IPS DF 6.9 (cell line): ENCODE measurements around the gene KANSL1.

Experiments used
- DNase-seq: peaks from one replicate; pipeline ENCODE4 v3.0.0-alpha.2; 2013; ENCODE audit warnings: low read depth, low spot score
- H3K27ac ChIP-seq: one replicate; pipeline ENCODE4 v1.5.1; 2013; ENCODE audit warnings: low read length, control low read depth
- H3K27me3 ChIP-seq: 2 replicates; pipeline ENCODE4 v1.6.1; 2013; ENCODE audit warnings: mild to moderate bottlenecking, low read length; ENCODE audit not compliant: control insufficient read depth, insufficient read depth
- H3K36me3 ChIP-seq: 2 replicates; pipeline ENCODE4 v1.6.1; 2013; ENCODE audit warnings: low read length; ENCODE audit not compliant: control insufficient read depth, insufficient read depth
- H3K4me1 ChIP-seq: 2 replicates; pipeline ENCODE4 v1.6.1; 2013; ENCODE audit warnings: low read length; ENCODE audit not compliant: control insufficient read depth, insufficient read depth
- H3K4me3 ChIP-seq: 2 replicates; pipeline ENCODE4 v1.5.1; 2013; ENCODE audit warnings: mild to moderate bottlenecking, low read length
- H3K9me3 ChIP-seq: 2 replicates; pipeline ENCODE4 v1.6.1; 2013; ENCODE audit warnings: low read length, inconsistent platforms; ENCODE audit not compliant: control insufficient read depth, insufficient read depth
- WGBS: extraction: QIAGEN DNeasy Blood & Tissue Kit; methylation state at CpG from one replicate; pipeline ENCODE4 v1.1.7; 2013; ENCODE audit warnings: mixed read lengths, missing lambda C conversion rate; ENCODE audit not compliant: insufficient read length, insufficient coverage; 5-methylcytosine and 5-hydroxymethylcytosine counted together

Gene KANSL1

DNA sequence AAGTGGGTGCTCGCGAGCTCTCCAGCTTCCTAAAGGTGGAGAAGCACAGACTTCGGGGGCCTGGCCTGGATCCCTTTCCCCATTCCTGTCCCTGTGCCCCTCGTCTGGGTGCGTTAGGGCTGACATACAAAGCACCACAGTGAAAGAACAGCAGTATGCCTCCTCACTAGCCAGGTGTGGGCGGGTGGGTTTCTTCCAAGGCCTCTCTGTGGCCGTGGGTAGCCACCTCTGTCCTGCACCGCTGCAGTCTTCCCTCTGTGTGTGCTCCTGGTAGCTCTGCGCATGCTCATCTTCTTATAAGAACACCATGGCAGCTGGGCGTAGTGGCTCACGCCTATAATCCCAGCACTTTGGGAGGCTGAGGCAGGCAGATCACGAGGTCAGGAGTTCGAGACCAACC is 196.1 kb downstream of the KANSL1 start:
- no peaks in the 10 kb centered on the region for H3K27me3 ChIP-seq
- 0 out of 2 replicates have a peak, but pooled peaks cover 1% of the 10 kb centered on the region for H3K4me1 ChIP-seq
- no peaks in the 10 kb centered on the region for H3K9me3 ChIP-seq
- H3K4me3 ChIP-seq: no peak overlapping the region
- no peak for DNase-seq
- no CpG with 5 or more reads among the region's 13 CpGs for WGBS
- H3K36me3 ChIP-seq: no peaks in the 10 kb centered on the region
- H3K27ac ChIP-seq: no peak overlapping the region

DNA sequence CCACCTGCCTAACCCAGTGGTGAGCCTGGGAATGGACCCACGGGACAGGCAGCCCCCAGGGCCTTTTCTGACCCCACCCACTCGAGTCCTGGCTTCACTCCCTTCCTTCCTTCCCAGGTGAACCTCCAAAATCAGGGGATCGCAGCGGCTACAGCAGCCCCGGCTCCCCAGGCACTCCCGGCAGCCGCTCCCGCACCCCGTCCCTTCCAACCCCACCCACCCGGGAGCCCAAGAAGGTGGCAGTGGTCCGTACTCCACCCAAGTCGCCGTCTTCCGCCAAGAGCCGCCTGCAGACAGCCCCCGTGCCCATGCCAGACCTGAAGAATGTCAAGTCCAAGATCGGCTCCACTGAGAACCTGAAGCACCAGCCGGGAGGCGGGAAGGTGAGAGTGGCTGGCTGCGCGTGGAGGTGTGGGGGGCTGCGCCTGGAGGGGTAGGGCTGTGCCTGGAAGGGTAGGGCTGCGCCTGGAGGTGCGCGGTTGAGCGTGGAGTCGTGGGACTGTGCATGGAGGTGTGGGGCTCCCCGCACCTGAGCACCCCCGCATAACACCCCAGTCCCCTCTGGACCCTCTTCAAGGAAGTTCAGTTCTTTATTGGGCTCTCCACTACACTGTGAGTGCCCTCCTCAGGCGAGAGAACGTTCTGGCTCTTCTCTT is 196.8 kb downstream of the KANSL1 start:
- Histone ChIP-seq H3K27me3 (no peaks in the 10 kb centered on the region), H3K36me3 (no peaks in the 10 kb centered on the region), H3K4me1 (0 out of 2 replicates have a peak, but pooled peaks cover 1% of the 10 kb centered on the region), H3K9me3 (no peaks in the 10 kb centered on the region), H3K4me3 (no peak overlapping the region), H3K27ac (no peak overlapping the region)
- WGBS: no CpG with 5 or more reads among the region's 31 CpGs
- DNase-seq: no peak

DNA sequence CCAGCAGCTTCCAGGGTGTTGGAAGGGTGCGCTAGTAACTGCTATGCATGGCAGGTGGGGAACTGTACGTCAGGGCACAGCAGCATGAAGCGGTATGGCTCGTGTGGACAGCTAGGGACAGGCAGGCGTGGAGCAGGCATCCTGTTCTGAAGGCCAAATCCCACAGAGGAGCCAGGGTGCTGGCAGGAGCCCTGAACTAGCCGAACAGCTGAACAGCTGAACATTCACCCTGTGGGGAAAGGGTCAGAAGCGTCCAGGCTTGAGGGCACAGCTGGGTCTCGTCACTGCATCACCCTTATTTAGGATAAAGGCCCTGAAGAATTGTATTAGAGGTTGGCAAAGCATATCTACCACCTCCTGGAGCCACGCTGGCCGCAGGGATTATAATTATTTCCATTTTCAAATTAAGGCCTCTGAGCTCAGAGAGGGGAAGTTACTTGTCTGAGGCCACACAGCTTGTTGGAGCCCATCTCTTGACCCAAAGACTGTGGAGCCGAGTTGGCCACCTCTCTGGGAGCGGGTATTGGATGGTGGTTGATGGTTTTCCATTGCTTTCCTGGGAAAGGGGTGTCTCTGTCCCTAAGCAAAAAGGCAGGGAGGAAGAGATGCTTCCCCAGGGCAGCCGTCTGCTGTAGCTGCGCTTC is 197.5 kb downstream of the KANSL1 start:
- no peak for DNase-seq
- Histone ChIP-seq H3K4me1 (0 out of 2 replicates have a peak, but pooled peaks cover 1% of the 10 kb centered on the region), H3K36me3 (no peaks in the 10 kb centered on the region), H3K27me3 (no peaks in the 10 kb centered on the region), H3K4me3 (no peak overlapping the region), H3K27ac (no peak overlapping the region), H3K9me3 (no peaks in the 10 kb centered on the region)
- no CpG with 5 or more reads among the region's 14 CpGs for WGBS

DNA sequence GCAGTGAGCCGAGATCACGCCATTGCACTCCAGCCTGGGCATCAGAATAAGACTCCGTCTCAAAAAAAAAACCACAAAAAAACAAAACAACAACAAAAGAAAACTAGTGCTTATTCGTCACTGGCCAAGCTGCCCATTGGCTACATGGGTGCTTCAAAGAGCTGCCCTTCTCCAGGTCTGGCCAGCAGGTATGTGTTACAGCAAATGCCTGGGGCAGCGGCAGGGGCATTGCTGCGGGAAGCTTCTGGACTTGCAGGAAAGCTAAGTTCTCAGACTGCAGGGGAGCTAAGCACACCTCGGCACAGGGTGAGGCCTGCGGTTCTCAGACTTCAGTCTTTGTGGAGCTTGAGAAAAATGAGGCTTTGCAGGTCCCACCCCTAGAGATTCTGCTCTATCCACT is 198.2 kb downstream of the KANSL1 start:
- H3K27ac ChIP-seq: no peak overlapping the region
- no CpG with 5 or more reads among the region's 8 CpGs for WGBS
- 0 out of 2 replicates have a peak, but pooled peaks cover 1% of the 10 kb centered on the region for H3K4me1 ChIP-seq
- DNase-seq: no peak
- H3K36me3 ChIP-seq: no peaks in the 10 kb centered on the region
- H3K27me3 ChIP-seq: no peaks in the 10 kb centered on the region
- H3K9me3 ChIP-seq: no peaks in the 10 kb centered on the region
- no peak overlapping the region for H3K4me3 ChIP-seq

DNA sequence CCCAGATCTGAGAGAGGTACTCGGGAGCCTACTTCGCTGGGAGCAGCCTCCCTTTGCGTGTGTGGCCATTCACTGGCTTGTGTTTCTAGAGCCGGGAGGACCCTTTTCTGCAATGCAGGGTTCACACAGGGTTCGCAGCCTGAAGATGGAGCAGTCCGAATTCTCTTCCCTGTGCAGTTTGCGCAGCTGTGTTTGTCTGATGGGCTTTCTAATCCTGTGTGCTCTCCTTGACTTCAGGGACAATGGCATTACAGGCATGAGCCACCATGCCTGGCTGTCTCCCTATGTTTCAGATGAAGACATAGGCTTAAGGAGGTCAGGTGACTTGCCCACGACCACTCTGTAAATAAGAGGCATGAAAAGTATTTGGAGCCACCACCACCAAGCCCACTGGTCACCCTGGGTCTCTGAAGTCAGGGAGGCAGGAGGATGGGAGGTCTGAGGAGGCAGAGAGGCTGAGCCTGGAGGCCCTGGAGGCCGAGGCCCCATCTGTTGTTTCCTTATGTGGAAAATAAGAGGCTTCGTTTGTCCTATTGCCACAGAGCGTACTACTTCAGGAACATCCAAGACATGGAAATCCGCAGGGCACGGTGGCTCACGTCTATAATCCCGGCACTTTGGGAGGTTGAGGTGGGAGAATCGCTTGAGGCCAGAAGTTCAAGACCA is 199.1 kb downstream of the KANSL1 start:
- Histone ChIP-seq H3K36me3 (no peaks in the 10 kb centered on the region), H3K27ac (no peak overlapping the region), H3K4me3 (no peak overlapping the region), H3K4me1 (0 out of 2 replicates have a peak, but pooled peaks cover 1% of the 10 kb centered on the region), H3K9me3 (no peaks in the 10 kb centered on the region), H3K27me3 (no peaks in the 10 kb centered on the region)
- DNase-seq: no peak
- no CpG with 5 or more reads among the region's 16 CpGs for WGBS

DNA sequence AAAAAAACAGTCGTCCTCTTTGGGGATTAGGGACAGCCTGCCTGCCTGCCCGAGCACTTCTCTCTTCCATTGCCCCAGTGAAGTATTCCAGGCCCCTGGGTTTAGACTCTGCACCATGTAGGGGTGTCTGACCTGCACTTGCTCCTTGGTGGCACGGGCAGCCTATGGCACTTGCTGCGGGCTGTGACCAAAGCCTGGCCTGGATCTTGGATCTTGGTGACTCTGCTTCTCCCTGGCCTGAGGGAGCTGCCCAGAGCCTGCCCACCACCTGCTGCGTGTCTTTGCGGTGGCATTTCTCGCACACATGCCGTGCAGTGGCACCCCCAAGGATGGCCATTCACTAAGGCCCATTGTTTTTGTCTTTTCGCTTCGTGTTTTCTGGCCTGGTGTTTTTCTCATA is 200.3 kb downstream of the KANSL1 start:
- Histone ChIP-seq H3K27me3 (no peaks in the 10 kb centered on the region), H3K4me3 (no peak overlapping the region), H3K27ac (no peak overlapping the region), H3K4me1 (0 out of 2 replicates have a peak, but pooled peaks cover 1% of the 10 kb centered on the region), H3K36me3 (no peaks in the 10 kb centered on the region), H3K9me3 (no peaks in the 10 kb centered on the region)
- WGBS: no CpG with 5 or more reads among the region's 10 CpGs
- no peak for DNase-seq

DNA sequence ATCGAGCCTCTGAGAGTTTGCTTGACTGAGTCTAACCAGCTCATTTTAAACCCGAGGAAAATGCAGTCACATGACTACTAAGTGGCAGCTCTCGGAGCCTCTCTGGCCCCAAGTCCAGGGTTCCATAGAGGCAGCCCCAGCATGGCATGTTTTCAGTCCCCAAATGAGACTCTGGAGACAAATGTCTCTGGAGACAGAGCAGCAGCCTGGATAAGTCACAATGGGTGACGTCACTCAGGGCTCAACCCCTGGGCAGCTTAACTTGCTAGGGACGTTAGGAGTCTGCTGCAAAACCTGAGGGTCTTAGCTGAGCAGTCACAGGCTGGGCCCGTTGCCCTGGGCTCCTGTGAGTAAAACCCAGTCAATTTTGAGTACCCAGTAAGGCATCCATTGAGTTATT is 201.1 kb downstream of the KANSL1 start:
- H3K9me3 ChIP-seq: no peaks in the 10 kb centered on the region
- no peak for DNase-seq
- H3K27ac ChIP-seq: no peak overlapping the region
- H3K4me1 ChIP-seq: 0 out of 2 replicates have a peak, but pooled peaks cover 1% of the 10 kb centered on the region
- no peak overlapping the region for H3K4me3 ChIP-seq
- no peaks in the 10 kb centered on the region for H3K36me3 ChIP-seq
- WGBS: no CpG with 5 or more reads among the region's 6 CpGs
- no peaks in the 10 kb centered on the region for H3K27me3 ChIP-seq

DNA sequence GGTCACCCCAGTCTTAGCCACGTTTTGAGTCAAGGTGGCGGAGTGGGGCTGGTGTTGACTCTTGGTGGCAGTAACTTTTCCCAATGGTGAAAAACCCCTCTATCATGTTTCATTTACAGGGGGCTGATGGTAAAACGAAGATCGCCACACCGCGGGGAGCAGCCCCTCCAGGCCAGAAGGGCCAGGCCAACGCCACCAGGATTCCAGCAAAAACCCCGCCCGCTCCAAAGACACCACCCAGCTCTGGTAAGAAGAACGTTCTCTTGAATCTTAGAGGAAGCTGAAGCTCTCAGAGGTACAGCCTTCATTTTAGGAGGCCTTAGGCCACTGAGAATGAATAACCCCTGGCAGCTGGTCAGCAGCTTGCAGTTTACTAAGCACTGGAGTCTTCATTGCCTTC is 201.9 kb downstream of the KANSL1 start:
- Histone ChIP-seq H3K27me3 (no peaks in the 10 kb centered on the region), H3K9me3 (no peaks in the 10 kb centered on the region), H3K4me1 (0 out of 2 replicates have a peak, but pooled peaks cover 1% of the 10 kb centered on the region), H3K36me3 (no peaks in the 10 kb centered on the region), H3K4me3 (no peak overlapping the region), H3K27ac (no peak overlapping the region)
- WGBS: no CpG with 5 or more reads among the region's 10 CpGs
- no peak for DNase-seq

DNA sequence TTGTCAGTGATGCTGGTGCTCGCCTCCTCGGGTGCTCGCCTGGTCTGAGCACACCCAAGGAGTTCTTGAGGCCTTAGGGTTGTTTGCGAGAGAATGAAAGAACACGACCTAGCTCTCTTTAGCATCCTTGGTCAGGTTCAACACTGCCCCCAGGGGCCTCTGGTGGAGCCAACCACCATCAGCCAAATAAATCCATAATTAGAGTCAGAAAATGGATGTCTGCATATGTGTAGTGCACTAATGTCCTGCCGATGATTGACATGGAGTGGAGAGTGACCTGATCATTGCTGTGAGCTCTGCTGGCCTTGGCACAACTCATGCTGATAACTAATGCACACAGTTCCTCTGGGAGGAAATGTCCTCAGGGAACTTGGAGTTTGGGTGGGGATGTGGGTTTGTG is 202.3 kb downstream of the KANSL1 start:
- no peak overlapping the region for H3K4me3 ChIP-seq
- 0 out of 2 replicates have a peak, but pooled peaks cover 1% of the 10 kb centered on the region for H3K4me1 ChIP-seq
- H3K27ac ChIP-seq: no peak overlapping the region
- H3K27me3 ChIP-seq: no peaks in the 10 kb centered on the region
- H3K36me3 ChIP-seq: no peaks in the 10 kb centered on the region
- DNase-seq: no peak
- no peaks in the 10 kb centered on the region for H3K9me3 ChIP-seq
- no CpG with 5 or more reads among the region's 6 CpGs for WGBS

DNA sequence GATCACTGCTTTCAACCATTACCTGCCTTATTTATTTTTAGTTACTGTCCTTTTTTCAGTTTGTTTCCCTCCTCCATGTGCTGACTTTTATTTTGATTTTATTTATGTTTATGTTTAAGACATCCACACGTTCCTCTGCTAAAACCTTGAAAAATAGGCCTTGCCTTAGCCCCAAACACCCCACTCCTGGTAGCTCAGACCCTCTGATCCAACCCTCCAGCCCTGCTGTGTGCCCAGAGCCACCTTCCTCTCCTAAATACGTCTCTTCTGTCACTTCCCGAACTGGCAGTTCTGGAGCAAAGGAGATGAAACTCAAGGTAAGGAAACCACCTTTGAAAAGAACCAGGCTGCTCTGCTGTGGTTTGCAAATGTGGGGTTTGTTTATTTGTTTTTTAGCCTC is 203.5 kb downstream of the KANSL1 start:
- WGBS: no CpG with 5 or more reads among the region's 3 CpGs
- no peaks in the 10 kb centered on the region for H3K27me3 ChIP-seq
- H3K4me1 ChIP-seq: 0 out of 2 replicates have a peak, but pooled peaks cover 1% of the 10 kb centered on the region

More for the DNA sequence above, 203.5 kb downstream of the KANSL1 start:
- H3K9me3 ChIP-seq: no peaks in the 10 kb centered on the region
- no peak overlapping the region for H3K27ac ChIP-seq
- H3K4me3 ChIP-seq: no peak overlapping the region
- H3K36me3 ChIP-seq: no peaks in the 10 kb centered on the region
- DNase-seq: no peak
